Stimulated activated CD8-positive, alpha-beta memory T cell treated with anti-CD3 and anti-CD28 coated beads, Interleukin-4, amount 100 ng/mL, for 48 hours (primary cell): ENCODE measurements around the gene PLSCR1.
A peak's percentile ranks its signal among the peaks of the same experiment; 100 is the strongest.
"Not testable (repeated sequence)": the region's sequence is repeated elsewhere in the genome, so short reads cannot be mapped to it uniquely, and the experiment has no call there.

Experiments
- DNase-seq: peaks from one replicate; pipeline ENCODE4 v3.0.0-alpha.2; 2020

The PLSCR1 gene

DNA sequence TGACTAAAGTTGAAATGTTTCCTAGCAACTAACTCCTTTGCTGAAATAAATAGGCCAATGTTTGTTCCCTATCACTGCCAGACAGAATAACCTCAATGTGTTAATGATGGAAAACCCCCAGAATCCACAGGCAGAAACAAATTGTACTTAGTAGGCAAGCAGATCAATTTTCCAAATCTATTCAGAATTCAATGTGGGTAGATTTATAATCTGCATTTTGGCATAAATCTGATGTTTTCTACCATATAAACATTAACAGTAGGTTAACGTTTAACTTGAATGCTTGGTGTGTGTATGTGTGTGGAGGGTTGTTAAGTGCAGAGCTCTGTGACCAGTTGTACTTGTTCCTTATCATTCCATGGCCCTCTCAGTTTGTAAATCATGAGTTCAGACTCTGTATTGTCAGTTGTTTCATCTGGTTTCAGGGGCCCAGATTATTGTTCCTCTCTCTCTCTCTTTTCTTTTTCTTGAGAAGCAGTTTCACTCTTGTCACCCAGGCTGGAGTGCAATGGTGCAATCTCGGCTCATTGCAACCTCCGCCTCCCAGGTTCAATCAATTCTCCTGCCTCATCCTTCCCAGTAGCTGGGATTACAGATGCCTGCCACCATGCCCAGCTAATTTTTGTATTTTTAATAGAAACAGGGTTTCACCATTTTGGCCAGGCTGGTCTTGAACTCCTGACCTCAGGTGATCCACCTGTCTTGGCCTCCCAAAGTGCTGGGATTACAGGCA lies 32.8 kb downstream of the PLSCR1 start:
- DNase-seq: no peak

DNA sequence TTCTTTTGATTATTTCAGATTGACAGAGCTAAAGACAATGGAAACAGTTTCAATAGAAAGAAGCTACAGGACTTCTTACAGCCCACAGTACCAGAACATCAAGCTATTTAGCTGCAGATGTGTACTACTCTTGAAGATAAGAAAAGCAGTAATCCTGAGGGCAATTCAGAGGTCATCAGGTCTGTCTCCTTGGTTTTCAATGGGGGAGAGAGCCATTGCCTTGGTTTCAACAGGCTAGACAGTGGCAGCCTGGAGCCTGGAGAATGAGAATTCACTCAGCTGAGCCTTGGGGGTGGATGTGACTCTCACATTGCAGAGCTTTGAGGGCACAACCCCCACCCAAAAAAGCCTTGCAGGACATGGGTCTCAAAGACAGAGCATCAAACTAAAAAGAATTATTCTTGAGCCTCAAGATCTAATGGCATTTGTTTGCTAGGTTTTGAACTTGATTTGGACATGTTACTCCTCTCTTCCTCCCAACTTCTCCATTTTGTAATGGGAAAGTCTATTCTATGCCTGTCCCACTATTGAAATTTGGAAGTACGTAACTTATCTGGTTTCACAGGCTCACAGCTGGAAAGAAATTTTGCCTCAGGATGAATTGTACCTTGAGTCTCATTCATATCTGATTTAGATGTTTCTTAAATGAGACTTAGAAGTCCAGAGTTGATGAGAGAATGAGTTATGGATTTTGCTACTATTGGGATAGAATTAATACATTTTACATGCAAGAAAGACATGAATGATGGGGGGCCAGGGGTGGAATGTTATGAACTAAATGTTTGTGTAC lies 36.9 kb downstream of the PLSCR1 start:
- DNase-seq: no peak

DNA sequence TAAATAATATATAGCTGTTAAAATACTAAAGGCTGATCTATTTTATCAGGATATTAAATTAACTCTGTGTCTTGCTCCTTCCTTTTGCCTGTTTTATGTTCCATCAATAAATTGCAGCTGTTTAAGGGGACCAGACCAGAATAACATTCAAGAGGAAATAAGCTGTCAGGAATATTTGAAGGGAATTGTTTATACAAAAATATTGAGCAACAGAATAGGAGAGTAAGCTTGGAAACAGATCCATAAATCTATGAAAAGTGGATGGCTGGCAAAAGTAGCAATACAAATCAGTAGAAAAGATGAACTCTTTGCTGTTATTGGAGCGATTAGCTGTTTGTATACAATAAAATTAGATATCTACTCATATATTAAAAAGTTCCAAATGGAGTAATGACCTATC lies 38.9 kb downstream of the PLSCR1 start:
- no peak for DNase-seq

DNA sequence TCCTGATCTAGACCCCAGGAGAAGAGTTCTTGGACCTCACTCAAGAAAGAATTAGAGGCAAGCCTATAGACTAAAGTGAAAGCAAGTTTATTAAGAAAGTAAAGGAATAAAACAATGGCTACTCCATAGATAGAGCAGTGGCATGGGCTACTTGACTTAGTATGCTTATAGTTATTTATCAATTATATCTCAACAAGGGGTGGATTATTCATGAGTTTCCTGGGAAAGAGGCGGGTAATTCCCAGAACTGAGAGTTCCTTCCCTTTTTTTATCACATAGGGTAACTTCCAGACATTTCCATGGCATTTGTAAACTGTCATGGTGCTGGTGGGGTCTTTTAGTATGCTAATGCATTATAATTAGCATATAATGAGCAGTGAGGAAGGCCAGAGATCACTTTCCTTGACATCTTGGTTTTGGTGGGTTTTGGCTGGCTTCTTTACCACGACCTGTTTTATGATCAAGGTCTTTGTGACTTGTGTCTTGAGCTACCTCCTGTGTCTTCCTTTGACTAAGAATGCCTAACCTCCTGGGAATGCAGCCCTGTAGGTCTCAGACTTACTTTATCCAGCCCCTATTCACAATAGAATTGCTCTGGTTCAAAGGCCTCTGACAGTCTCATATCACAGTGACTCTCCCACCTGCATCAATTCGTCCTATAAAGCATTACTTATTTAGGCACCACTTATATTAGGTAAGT lies 39.8 kb downstream of the PLSCR1 start:
- no peak for DNase-seq

DNA sequence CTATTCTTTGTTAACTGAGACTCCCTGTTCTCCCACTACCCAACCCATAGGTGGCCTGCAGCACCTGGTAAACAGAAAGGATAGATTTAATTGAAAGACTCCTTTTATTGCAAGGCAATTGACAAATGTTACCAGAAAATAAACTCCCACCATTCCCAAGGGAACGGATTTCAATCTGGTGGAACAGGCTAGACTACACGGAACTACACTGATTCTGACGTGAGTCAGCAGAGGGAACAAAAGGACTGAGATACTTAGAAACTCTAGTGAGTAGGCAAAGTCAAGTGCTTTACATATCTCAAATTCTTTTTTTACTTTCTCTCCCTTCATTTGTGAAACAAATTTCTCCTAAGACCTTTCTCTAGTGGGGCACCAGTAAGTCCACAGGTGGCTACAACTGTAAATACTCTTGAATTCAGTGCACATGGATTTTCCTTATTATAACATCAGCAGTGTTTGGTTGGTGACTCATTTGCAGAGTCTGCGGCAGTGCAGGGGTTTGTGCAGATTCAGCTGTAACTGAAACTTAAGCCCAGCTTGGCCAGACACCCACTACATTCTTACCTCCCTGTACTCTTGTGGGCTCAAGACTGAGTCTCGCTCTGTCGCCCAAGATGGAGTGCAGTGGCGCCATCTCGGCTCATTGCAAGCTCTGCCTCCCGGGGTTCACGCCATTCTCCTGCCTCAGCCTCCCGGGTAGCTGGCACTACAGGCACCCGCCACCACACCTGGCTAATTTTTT lies 40.8 kb downstream of the PLSCR1 start:
- DNase-seq: no peak

DNA sequence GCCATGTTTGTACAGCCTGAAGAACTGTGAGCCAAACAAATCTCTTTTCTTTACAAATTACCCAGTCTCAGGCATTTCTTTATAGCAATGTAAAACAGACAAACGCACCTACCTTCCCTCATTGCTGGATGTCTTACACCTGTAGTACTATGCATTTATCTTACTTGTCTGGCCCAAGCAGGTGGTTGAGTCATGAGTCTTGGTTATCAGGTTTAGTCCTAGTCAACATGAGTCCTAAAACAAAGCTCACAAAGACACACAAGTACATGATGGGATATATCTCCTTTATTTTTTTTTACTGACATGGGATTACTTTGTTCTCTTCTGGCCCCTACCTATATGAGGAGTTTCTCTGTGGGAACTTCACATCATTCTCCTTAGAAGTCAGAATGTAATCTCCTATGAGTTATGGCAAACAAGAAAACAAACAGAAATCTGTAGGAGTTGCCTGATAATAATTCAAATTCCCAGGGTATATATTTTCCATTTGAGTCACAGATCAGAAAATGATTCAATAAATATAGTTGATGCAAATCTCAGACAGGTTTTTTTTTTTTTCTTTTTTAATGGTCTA lies 41.4 kb downstream of the PLSCR1 start:
- no peak for DNase-seq

DNA sequence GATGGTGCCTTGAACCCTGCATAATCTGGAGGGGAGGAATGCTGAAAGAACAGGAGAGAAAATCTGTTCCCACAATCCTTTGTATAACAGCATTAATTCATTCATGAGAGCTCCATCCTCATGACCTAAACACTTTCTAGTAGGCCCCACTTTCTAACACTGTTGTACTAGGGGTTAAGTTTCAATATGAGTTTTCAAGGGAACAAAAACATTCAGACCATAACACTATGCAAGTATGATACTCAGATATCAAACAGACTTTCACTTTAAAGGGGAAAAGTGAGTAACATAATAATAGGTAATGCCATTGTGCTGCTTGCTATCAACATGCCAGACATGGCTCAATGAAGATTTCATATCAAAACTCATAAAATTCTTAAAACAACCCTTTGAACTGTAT lies 42.7 kb downstream of the PLSCR1 start:
- DNase-seq: no peak

DNA sequence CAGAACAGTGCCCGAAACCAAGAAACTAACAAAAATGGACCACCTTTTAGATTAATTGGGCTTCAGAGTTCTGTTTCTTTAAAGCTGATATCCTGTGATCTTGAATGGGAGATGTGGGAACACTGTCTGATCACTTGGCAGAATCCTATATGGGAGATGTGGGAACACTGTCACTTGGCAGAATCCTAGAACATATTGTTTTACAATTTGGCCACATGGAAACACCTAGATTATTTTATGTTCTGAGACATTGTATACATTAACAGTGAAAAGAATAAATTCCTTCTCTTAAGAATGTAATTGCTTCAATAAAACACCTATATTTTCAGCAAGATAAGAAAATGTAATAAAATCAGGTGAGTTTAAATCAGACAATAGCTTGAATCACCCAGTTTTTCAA lies 44.7 kb downstream of the PLSCR1 start:
- DNase-seq: no peak

DNA sequence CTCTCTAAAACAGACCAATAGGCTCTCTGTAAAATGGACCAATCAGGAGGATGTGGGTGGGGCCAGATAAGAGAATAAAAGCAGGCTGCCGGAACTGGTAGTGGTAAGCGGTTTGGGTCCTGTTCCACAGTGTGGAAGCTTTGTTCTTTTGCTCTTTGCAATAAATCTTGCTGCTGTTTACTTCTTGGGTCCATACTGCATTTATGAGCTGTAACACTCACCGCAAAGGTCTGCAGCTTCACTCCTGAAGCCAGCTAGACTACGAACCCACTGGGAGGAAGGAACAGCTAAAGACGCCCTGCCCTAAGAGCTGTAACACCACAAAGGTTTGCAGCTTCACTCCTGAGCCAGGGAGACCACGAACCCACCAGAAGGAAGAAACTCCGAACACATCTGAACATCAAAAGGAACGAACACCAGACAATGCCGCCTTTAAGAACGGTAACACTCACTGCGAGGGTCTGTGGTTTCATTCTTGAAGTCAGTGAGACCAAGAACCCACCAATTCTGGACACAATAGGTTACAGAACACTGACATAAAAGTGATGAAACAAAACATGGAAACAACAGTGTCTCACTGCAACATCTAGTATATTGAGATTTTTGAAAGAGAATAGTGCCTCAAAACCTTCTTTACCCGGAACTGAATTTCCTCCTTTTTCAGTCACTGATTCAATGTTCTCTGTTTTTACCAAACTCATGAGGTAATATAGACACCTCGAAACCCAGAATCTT lies 46.2 kb downstream of the PLSCR1 start:
- peak; percentile 54 for DNase-seq

DNA sequence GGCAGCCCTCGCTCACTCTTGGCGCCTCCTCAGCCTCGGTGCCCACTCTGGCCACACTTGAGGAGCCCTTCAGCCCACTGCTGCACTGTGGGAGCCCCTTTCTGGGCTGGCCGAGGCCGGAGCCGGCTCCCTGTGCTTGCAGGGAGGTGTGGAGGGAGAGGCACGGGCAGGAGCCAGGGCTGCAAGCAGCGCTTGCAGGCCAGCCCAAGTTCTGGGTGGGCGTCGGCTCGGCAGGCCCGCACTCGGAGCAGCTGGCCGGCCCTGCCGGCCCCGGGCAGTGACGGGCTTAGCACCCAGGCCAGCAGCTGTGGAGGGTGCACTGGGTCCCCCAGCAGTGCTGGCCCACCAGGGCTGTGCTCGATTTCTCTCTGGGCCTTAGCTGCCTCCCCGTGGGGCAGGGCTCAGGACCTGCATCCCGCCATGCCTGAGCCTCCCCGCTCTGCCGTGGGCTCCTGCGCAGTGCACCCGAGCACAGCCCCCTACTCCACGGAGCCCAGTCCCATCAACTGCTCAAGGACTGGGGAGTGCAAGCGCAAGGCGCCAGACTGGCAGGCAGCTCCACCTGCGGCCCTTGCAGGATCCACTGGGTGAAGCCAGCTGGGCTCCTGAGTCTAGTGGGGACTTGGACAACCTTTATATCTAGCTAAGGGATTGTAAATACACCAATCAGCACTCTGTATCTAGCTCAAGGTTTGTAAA lies 47.1 kb downstream of the PLSCR1 start:
- DNase-seq: not testable (repeated sequence)

DNA sequence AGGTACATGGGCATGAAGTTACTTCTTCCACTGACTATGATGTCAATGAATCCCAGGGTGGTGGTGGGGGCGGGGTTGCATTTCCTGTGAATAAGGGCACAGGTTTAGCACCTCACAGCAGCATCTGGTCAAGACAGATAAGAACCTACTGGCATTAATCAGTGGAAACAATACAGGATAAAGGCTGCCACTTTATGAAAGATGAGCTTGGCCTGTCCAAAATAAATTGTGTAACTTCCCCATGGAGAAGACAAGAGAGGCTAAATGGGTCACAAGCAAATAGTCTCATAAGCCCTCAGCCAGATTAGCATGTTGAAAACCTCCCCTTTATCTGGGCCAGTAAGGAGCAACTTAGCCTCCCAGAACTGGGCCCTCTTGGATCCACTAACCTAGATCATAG lies 47.7 kb downstream of the PLSCR1 start:
- DNase-seq: no peak

DNA sequence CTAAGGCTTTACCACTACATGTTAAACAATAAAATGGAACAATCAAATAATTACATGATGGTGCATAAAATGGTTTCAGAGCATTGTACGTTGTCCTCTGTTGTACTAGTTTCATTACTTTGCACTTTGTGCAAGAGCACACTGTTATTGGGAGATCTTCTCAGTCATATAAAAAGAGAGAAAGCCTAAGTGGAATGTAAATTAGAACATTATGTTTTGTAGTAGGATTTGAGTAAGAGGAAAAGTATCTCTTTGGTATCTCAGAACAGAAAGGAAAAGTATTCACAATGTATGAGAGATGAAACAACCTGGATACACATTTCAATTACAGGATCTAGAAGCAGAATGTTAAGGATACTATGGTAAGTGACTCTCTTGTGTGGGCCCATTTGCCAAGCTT lies 48.2 kb downstream of the PLSCR1 start:
- no peak for DNase-seq

DNA sequence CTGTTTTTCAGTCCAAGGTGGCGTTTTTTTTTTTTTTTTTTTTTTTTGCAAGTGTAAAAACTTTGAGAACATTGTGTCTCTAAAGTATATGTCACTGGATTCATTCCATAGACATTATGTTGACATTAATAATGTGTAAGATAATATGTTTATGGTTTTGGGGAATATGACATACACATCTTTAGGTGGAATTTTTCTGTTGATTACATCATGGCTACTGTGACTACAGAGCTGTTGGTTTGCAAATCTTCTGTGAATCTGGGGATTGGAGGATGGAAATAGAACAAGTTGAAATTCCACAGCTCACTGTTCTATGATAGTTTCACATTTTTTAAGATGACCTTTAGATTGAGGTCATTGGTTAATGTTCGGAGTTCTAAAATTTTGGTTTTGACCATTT lies 50.6 kb downstream of the PLSCR1 start:
- no peak for DNase-seq

DNA sequence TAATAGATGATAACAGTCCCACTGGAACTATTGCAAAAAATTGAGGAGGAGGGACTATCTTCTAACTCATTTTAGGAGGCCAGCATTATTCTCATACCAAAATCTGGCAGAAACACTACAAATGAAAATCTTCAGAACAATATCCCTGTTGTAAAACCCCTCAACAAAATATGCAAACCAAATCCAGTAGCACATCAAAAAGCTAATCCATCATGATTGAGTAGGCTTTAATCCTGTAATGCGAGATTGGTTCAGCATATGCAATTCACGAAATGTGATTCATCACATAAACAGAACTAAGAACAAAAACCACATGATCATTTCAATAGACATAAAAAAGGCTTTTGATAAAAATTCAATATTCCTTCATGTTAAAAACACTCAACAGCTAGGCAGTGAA lies 51.2 kb downstream of the PLSCR1 start:
- no peak for DNase-seq

DNA sequence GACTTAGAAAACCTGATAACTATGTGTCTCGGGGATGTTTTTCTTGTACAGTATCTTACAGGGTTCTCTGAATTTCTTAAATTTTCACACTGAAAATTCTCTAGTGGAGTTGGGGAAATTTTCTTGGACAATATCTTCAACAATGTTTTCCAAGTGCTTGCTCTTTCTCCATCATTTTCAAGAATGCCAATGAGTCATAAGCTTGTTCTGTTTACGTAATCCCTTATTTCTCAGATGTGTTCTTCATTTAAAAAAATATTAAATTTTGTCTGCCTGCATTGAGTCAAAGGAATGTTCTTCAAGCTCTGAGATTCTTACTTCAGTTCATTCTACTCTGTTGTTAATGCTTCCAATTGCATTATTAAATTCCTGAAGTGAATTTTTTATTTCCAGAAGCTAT lies 53.1 kb downstream of the PLSCR1 start:
- no peak for DNase-seq

DNA sequence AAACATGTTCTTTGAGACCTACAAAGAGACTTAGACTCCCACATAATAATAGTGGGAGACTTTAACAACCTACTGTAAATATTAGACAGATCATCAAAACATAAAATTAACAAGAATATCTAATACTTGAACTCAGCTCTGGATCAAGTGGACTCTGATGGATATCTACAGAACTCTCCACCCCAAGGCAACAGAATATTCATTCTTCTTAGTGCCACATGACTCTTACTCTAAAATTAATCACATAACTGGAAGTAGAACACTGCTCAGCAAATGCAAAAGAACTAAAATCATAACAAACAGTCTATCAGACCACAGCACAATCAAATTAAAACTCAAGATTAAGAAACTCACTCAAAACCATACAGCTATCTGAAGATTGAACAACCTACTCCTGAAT lies 59.1 kb downstream of the PLSCR1 start:
- no peak for DNase-seq

DNA sequence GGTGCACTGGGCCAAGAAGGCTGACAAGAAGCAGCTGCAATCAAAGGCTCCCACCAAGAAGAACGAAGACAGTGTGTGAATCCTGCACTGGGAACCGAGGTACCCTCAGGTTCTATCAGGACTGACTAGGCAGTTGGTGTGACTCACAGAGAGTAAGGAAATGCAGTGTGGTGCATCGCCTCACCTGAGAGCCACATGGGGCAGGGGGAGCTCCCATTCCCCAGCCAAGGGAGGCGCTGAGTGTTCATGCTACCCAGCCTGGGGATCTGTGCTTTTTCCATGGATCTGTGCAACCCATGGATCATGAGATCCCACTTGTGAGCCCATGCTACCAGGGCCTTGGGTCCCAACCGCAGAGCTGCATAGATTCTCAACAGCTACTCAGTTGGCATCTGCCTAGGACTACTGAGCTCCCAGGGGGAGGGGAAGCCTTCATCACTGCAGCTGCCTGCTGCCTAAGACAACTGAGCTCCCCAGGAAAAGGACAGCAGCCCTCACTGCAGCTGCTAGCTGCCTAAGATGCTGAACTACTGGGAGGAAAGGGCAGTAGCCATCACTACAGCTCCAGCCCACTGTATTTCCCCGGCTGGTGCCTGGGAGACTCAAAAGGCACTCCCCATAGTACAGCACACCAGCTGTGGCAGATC lies 68.2 kb downstream of the PLSCR1 start:
- no peak for DNase-seq

DNA sequence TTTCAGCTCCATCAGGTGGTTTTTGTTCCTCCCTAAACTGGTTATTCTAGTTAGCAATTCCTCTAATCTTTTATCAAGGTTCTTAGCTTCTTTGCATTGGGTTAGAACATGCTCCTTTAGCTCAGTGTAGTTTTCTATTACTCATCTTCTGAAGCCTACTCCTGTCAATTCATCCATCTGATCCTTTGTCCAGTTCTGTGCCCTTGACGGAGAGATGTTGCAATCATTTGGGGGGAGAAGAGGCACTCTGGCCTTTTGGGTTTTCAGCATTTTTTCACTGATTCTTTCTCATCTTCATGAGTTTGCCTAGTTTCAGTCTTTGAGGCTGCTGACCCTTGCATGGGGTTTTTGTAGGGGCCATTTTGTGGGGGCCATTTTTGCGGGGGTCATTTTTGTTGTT lies 69.4 kb downstream of the PLSCR1 start:
- not testable (repeated sequence) for DNase-seq

DNA sequence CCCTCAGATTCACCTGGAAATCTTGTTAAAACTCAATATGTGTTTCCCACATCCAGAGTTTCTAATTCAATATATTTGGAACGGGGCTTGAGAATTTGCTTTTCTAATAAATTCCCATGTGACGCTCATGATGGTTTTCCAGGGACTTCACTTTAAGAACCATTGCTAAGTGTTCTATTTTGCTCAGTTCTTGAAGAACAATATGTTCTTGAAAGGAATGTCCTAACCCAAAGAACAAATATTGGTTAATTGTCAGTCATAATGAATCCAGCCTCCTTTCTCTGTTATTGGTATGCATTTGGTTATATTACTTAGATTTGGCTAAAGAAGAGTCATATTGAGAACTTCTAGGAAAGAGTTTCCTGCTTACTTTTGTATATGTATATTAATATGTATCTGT lies 70.7 kb downstream of the PLSCR1 start:
- no peak for DNase-seq

DNA sequence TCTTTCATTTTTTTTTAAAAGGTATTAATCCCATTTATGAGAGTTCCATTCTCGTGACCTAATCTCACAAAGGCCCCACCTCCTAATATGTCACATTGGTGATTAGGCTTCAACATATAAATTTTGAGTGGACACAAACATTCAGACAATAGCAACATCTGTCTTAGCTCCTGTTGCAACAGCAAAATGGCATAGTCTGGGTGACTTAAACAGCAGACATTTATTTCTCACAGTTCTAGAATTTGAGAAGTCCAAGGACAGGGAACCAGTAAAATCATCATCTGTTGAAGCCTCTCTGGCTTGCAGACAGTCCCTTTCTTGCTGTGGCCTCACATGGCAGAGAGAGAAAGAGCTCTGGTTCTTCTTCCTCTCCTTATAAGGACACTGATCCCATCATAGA lies 71.8 kb downstream of the PLSCR1 start:
- no peak for DNase-seq

DNA sequence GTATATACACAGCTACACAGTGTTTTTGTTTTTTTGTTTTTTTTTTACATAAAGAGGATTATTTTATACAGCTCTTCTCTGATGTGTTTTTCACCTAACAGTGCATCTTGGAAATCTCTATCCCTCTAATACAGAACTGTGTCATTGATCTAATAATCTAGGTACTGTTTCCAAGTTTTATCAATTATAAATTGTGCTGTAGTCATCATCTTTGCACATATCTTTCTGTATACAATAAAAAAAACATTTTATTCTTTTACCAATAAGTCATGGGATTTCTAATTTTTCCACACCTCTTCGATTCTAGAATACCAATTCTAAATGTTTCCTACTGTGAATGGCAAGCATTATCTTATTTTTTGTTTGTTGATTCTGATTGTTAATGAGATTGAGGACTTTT lies 73.4 kb downstream of the PLSCR1 start:
- no peak for DNase-seq
